ENCODE results near the gene HGS. TPM values are rescaled to one million over a fixed set of nuclear protein-coding genes. Genes with fewer than 3 reads are reported as not detected.

Gene HGS
- total RNA-seq, 1 donor from 2014 or later = 211 TPM

- H3K27me3 ChIP-seq = no peaks in the 10 kb centered on the region
- H3K4me1 ChIP-seq = peaks cover 19 to 20% of the 10 kb centered on the region in 2 donors
- H3K36me3 ChIP-seq = peaks cover 46 to 48% of the 10 kb centered on the region in 2 donors
- peak in 2 of 3 experiments; percentile 20 to 51 for TF ChIP-seq CTCF (IDR thresholded peaks at IDR 0.05)
- H3K27ac ChIP-seq = peak within 1 kb of the TSS; percentile 87 to 96
- H3K4me3 ChIP-seq = peak within 1 kb of the TSS; percentile 76 to 83
- intact Hi-C loops (cut with DNase I) = loop anchor here (1.0 to 5.0 kb wide), 3 partner anchors 20 to 224 kb away; partner anchors contain the start of genes ARL16, MAFG, NPLOC4 and TSPAN10
- DNase-seq (ENCODE audit: low spot score in 2 of 2) = peak; percentile 57 to 94
- H3K9me3 ChIP-seq = no peaks in the 10 kb centered on the region
Measured at GRCh38 chr17:81702934-81703746, 19.3 kb downstream of the HGS start, which contains the start of gene MRPL12. MRPL12 (plus strand) TSS chr17:81703367; CDS start chr17:81703502, 135 bp downstream.

GRCh38 chr17:81703747-81704654 is 20.2 kb downstream of the HGS start:
- Histone ChIP-seq H3K27ac (peak overlapping the region; percentile 87 to 96), H3K9me3 (no peaks in the 10 kb centered on the region), H3K27me3 (no peaks in the 10 kb centered on the region), H3K4me1 (peaks cover 19 to 20% of the 10 kb centered on the region in 2 donors), H3K4me3 (peak overlapping the region; percentile 76 to 83), H3K36me3 (peaks cover 39 to 41% of the 10 kb centered on the region in 2 donors)
- intact Hi-C loops (cut with DNase I) = loop anchor here (1.0 to 5.0 kb wide), 3 partner anchors 21 to 223 kb away; partner anchors contain the start of genes ARL16, MAFG, NPLOC4 and TSPAN10
- no peak for TF ChIP-seq CTCF (IDR thresholded peaks at IDR 0.05)
- no peak for DNase-seq (ENCODE audit: low spot score in 2 of 2)

- peaks cover 26 to 30% of the 10 kb centered on the region in 2 donors for H3K36me3 ChIP-seq
Measured at GRCh38 chr17:81705518-81706231, 21.9 kb downstream of the HGS start.

DNA sequence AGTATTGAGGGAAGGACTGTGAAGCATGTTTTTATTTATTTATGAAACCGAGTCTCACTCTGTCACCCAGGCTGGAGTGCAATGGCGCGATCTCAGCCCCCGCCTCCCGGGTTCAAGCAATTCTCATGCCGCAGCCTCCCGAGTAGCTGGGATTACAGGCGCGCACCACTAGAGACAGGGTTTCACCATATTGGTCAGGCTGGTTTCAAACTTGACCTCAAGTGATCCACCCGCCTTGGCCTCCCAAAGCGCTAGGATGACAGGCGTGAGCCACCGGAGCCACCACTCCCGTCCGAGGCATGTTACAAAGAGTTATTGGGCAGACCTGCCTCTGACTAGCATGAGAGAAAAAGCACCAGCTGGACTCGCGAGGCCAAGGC is 22.4 kb downstream of the HGS start:
- no peaks in the 10 kb centered on the region for H3K9me3 ChIP-seq
- H3K4me3 ChIP-seq = no peak overlapping the region
- no peak for TF ChIP-seq CTCF (IDR thresholded peaks at IDR 0.05)
- peaks cover 19 to 23% of the 10 kb centered on the region in 2 donors for H3K4me1 ChIP-seq
- no peaks in the 10 kb centered on the region for H3K27me3 ChIP-seq
- H3K27ac ChIP-seq = no peak overlapping the region
- intact Hi-C loops (cut with DNase I) = no loop called here
- DNase-seq (ENCODE audit: low spot score in 2 of 2) = no peak
- H3K36me3 ChIP-seq = peaks cover 21 to 25% of the 10 kb centered on the region in 2 donors

More at GRCh38 chr17:81705518-81706231, 21.9 kb downstream of the HGS start:
- Histone ChIP-seq H3K9me3 (no peaks in the 10 kb centered on the region), H3K27me3 (no peaks in the 10 kb centered on the region), H3K4me1 (peaks cover 19 to 20% of the 10 kb centered on the region in 2 donors), H3K4me3 (no peak overlapping the region), H3K27ac (no peak overlapping the region)
- no peak for DNase-seq (ENCODE audit: low spot score in 2 of 2)
- intact Hi-C loops (cut with DNase I) = no loop called here
- TF ChIP-seq CTCF (IDR thresholded peaks at IDR 0.05) = no peak
